Astrocyte (in vitro differentiated cells and primary cell): Measurements from ENCODE around the gene LTBP2. TPM values are rescaled to one million over a fixed set of nuclear protein-coding genes. Genes with fewer than 3 reads are reported as not detected.

ENCODE experiments used
- DNase-seq: peaks from one replicate; pipeline ENCODE4 v3.0.0-alpha.2; 2010; ENCODE audit warnings: low read depth
- FAIRE-seq: peaks from 2 replicates; lab custom pipeline; 2011; peaks lifted over from hg19 to GRCh38; lab: Jason Lieb, UNC
- H2AFZ ChIP-seq: 2 replicates; pipeline ENCODE4 v1.6.0; 2012; ENCODE audit warnings: low read depth, low read length, inconsistent platforms
- H3K27ac ChIP-seq: 2 replicates; pipeline ENCODE4 v1.5.1; 2011; ENCODE audit warnings: low read depth, low read length, inconsistent platforms
- H3K27me3 ChIP-seq: 2 replicates; pipeline ENCODE4 v1.6.0; 2011; ENCODE audit warnings: low read length, inconsistent platforms; ENCODE audit not compliant: insufficient read depth
- H3K36me3 ChIP-seq: 2 replicates; pipeline ENCODE4 v1.5.1; 2011; ENCODE audit warnings: low read length, inconsistent platforms; ENCODE audit not compliant: insufficient read depth
- H3K4me1 ChIP-seq: 2 replicates; pipeline ENCODE4 v1.5.1; 2011; ENCODE audit warnings: low read length, inconsistent platforms; ENCODE audit not compliant: insufficient read depth
- H3K4me2 ChIP-seq: 2 replicates; pipeline ENCODE4 v1.6.0; 2012; ENCODE audit warnings: low read length, inconsistent platforms
- H3K4me3 ChIP-seq: 2 replicates; pipeline ENCODE4 v1.5.1; 2011; ENCODE audit warnings: low read depth, mild to moderate bottlenecking, low read length, inconsistent platforms; ENCODE audit not compliant: insufficient read depth
- H3K79me2 ChIP-seq: 2 replicates; pipeline ENCODE4 v1.6.0; 2012; ENCODE audit warnings: mild to moderate bottlenecking, low read length, inconsistent platforms; ENCODE audit not compliant: insufficient read depth
- H3K9ac ChIP-seq: 2 replicates; pipeline ENCODE4 v1.6.0; 2012; ENCODE audit warnings: mild to moderate bottlenecking, low read length, inconsistent platforms
- H3K9me3 ChIP-seq: 2 replicates; pipeline ENCODE4 v1.5.1; 2012; ENCODE audit warnings: low read depth, mild to moderate bottlenecking, low read length, inconsistent platforms; ENCODE audit not compliant: insufficient read depth
- H4K20me1 ChIP-seq: 2 replicates; pipeline ENCODE4 v1.6.0; 2012; ENCODE audit warnings: low read length, inconsistent platforms; ENCODE audit not compliant: insufficient read depth
- H3K27ac Mint-ChIP-seq: one replicate; pipeline ENCODE4 v1.8.0; 2021; ENCODE audit warnings: mild to moderate bottlenecking, mixed read lengths; ENCODE audit not compliant: unreplicated experiment
- H3K27me3 Mint-ChIP-seq: one replicate; pipeline ENCODE4 v1.8.0; 2021; ENCODE audit warnings: low read depth, mixed read lengths; ENCODE audit not compliant: unreplicated experiment
- H3K36me3 Mint-ChIP-seq: one replicate; pipeline ENCODE4 v1.8.0; 2021; ENCODE audit warnings: low read depth, mixed read lengths; ENCODE audit not compliant: unreplicated experiment
- H3K4me1 Mint-ChIP-seq: one replicate; pipeline ENCODE4 v1.8.0; 2021; ENCODE audit warnings: low read depth, mixed read lengths; ENCODE audit not compliant: unreplicated experiment
- H3K4me3 Mint-ChIP-seq: one replicate; pipeline ENCODE4 v1.8.0; 2021; ENCODE audit warnings: mild to moderate bottlenecking, moderate library complexity, mixed read lengths; ENCODE audit not compliant: unreplicated experiment
- H3K9me3 Mint-ChIP-seq: one replicate; pipeline ENCODE4 v1.8.0; 2021; ENCODE audit warnings: mild to moderate bottlenecking, mixed read lengths; ENCODE audit not compliant: unreplicated experiment
- CTCF ChIP-seq: IDR thresholded peaks from 2 replicates; pipeline ENCODE4 v1.5.1; 2011; ENCODE audit warnings: low read depth, mild to moderate bottlenecking, inconsistent platforms, low read length, moderate library complexity; ENCODE audit not compliant: insufficient read depth
- EZH2 ChIP-seq: IDR thresholded peaks from 2 replicates; pipeline ENCODE4 v1.6.1; 2012; ENCODE audit warnings: mild to moderate bottlenecking, low read length, inconsistent platforms; ENCODE audit not compliant: insufficient read depth
- total RNA-seq: library from RNA; stranded (reverse); gene quantifications from 2 replicates; pipeline ENCODE4 v1.2.1, GENCODE V29; 2021

LTBP2 gene
- total RNA-seq, 1 donor from 2014 or later, result 162 TPM

- Histone ChIP-seq H3K4me3 (no peak overlapping the region), H3K9ac (no peak overlapping the region), H4K20me1 (no peaks in the 10 kb centered on the region), H3K36me3 (peaks cover 18% of the 10 kb centered on the region), H3K4me1 (peaks cover 13% of the 10 kb centered on the region), H3K9me3 (no peaks in the 10 kb centered on the region), H3K4me2 (no peak overlapping the region), H3K27ac (no peak overlapping the region), H2AFZ (no peak overlapping the region), H3K27me3 (no peaks in the 10 kb centered on the region), H3K79me2 (no peaks in the 10 kb centered on the region)
- no peaks in the 10 kb centered on the region for H3K27me3 Mint-ChIP-seq
- TF ChIP-seq CTCF, result no peak
- no peak for TF ChIP-seq EZH2
- peaks cover 2% of the 10 kb centered on the region for H3K4me1 Mint-ChIP-seq
- no peak overlapping the region for H3K4me3 Mint-ChIP-seq
- H3K36me3 Mint-ChIP-seq, result peaks cover 33% of the 10 kb centered on the region
- no peak for DNase-seq
- FAIRE-seq, result no peak
- H3K27ac Mint-ChIP-seq, result no peak overlapping the region
- no peaks in the 10 kb centered on the region for H3K9me3 Mint-ChIP-seq
Observed at GRCh38 chr14:74522740-74523139, 89.3 kb downstream of the LTBP2 start.

GRCh38 chr14:74521756-74522155, 90.3 kb downstream of the LTBP2 start:
- Histone ChIP-seq H4K20me1 (no peaks in the 10 kb centered on the region), H3K27ac (no peak overlapping the region), H3K4me2 (no peak overlapping the region), H3K9me3 (no peaks in the 10 kb centered on the region), H3K4me3 (no peak overlapping the region), H3K4me1 (peaks cover 18% of the 10 kb centered on the region), H3K79me2 (no peaks in the 10 kb centered on the region), H2AFZ (no peak overlapping the region), H3K9ac (no peak overlapping the region), H3K27me3 (no peaks in the 10 kb centered on the region), H3K36me3 (peaks cover 18% of the 10 kb centered on the region)
- Mint-ChIP-seq H3K36me3 (peaks cover 36% of the 10 kb centered on the region), H3K4me3 (no peak overlapping the region), H3K4me1 (peaks cover 6% of the 10 kb centered on the region), H3K27me3 (no peaks in the 10 kb centered on the region), H3K27ac (no peak overlapping the region), H3K9me3 (no peaks in the 10 kb centered on the region)
- DNase-seq (no peak), FAIRE-seq (no peak)
- no peak for TF ChIP-seq CTCF
- TF ChIP-seq EZH2, result no peak

- H3K36me3 Mint-ChIP-seq, result peaks cover 34% of the 10 kb centered on the region
- H3K27ac Mint-ChIP-seq, result no peak overlapping the region
- Histone ChIP-seq H3K9me3 (no peaks in the 10 kb centered on the region), H3K4me3 (no peak overlapping the region), H3K36me3 (peaks cover 16% of the 10 kb centered on the region), H4K20me1 (no peaks in the 10 kb centered on the region), H3K9ac (no peak overlapping the region), H3K4me2 (no peak overlapping the region), H3K27me3 (no peaks in the 10 kb centered on the region), H3K27ac (no peak overlapping the region), H3K79me2 (no peaks in the 10 kb centered on the region), H2AFZ (no peak overlapping the region), H3K4me1 (peaks cover 26% of the 10 kb centered on the region)
- TF ChIP-seq EZH2, result no peak
- no peaks in the 10 kb centered on the region for H3K27me3 Mint-ChIP-seq
- no peak for DNase-seq
- FAIRE-seq, result no peak
- no peak overlapping the region for H3K4me3 Mint-ChIP-seq
- H3K4me1 Mint-ChIP-seq, result peaks cover 19% of the 10 kb centered on the region
- no peaks in the 10 kb centered on the region for H3K9me3 Mint-ChIP-seq
Observed at GRCh38 chr14:74519316-74520074, 92.5 kb downstream of the LTBP2 start.
